SK-N-SH (cell line): ENCODE measurements around the gene TSSC4.

ENCODE experiments used
- CHD2 ChIP-seq: fragments of 150-350 bp; IDR thresholded peaks from 2 replicates; pipeline ENCODE4 v1.6.1; 2018; ENCODE audit warnings: low read length; ENCODE audit not compliant: partially characterized antibody
- JUND ChIP-seq: IDR thresholded peaks from 2 replicates; pipeline ENCODE4 v1.4.0; 2012
- POLR2AphosphoS5 ChIP-seq: IDR thresholded peaks from 2 replicates; pipeline ENCODE4 v1.6.1; 2012; ENCODE audit warnings: low read depth, low read length
- RFX5 ChIP-seq: IDR thresholded peaks from 2 replicates; pipeline ENCODE4 v1.6.1; 2012; ENCODE audit warnings: mild to moderate bottlenecking, improper control_type of control experiment, low read length
- TF ChIP-seq, protein P1 (sequence below): fragments of 200-600 bp; sonication (generic); IDR thresholded peaks from 2 replicates; pipeline ENCODE4 v1.6.1; 2017; ENCODE audit warnings: antibody characterized with exemption, mild to moderate bottlenecking, moderate library complexity
- TF ChIP-seq, protein P2 (sequence below): IDR thresholded peaks from 2 replicates; pipeline ENCODE4 v1.4.0; 2012; ENCODE audit warnings: low read depth, borderline replicate concordance

DNA sequence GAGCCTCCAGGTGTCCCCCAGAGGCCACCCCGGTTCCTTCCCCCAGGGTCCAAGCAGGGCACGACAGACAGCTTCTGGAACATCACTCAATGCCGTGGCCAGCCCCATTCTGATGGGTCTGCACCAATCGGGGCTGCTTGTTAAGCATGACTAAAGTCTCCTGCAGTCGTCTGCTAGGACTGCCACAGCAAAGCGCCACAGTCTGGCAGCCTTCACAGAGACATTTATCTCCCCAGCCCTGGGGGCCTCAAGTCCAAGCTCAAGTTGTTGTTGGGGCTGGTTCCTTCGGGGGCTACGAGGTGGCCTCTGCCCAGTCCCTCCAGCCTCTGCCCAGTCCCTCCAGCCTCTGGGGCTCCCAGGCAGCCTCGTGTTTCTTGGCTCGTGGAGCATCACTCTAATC lies 37.4 kb upstream of the TSSC4 start:
- TF ChIP-seq JUND (no peak), POLR2AphosphoS5 (no peak), CHD2 (no peak), RFX5 (no peak)
- TF ChIP-seq, protein P1, sequence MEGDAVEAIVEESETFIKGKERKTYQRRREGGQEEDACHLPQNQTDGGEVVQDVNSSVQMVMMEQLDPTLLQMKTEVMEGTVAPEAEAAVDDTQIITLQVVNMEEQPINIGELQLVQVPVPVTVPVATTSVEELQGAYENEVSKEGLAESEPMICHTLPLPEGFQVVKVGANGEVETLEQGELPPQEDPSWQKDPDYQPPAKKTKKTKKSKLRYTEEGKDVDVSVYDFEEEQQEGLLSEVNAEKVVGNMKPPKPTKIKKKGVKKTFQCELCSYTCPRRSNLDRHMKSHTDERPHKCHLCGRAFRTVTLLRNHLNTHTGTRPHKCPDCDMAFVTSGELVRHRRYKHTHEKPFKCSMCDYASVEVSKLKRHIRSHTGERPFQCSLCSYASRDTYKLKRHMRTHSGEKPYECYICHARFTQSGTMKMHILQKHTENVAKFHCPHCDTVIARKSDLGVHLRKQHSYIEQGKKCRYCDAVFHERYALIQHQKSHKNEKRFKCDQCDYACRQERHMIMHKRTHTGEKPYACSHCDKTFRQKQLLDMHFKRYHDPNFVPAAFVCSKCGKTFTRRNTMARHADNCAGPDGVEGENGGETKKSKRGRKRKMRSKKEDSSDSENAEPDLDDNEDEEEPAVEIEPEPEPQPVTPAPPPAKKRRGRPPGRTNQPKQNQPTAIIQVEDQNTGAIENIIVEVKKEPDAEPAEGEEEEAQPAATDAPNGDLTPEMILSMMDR, result no peak
- TF ChIP-seq, protein P2, sequence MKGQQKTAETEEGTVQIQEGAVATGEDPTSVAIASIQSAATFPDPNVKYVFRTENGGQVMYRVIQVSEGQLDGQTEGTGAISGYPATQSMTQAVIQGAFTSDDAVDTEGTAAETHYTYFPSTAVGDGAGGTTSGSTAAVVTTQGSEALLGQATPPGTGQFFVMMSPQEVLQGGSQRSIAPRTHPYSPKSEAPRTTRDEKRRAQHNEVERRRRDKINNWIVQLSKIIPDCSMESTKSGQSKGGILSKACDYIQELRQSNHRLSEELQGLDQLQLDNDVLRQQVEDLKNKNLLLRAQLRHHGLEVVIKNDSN, result no peak
